Measurements from ENCODE around the gene WNK1. TPM values are rescaled to one million over a fixed set of nuclear protein-coding genes. Genes with fewer than 3 reads are reported as not detected.

The WNK1 gene
- polyA plus RNA-seq, 1 donor (not counting 4 experiments of a cell fraction or from before 2014, with no cell fraction given) = 72.3 TPM

DNA sequence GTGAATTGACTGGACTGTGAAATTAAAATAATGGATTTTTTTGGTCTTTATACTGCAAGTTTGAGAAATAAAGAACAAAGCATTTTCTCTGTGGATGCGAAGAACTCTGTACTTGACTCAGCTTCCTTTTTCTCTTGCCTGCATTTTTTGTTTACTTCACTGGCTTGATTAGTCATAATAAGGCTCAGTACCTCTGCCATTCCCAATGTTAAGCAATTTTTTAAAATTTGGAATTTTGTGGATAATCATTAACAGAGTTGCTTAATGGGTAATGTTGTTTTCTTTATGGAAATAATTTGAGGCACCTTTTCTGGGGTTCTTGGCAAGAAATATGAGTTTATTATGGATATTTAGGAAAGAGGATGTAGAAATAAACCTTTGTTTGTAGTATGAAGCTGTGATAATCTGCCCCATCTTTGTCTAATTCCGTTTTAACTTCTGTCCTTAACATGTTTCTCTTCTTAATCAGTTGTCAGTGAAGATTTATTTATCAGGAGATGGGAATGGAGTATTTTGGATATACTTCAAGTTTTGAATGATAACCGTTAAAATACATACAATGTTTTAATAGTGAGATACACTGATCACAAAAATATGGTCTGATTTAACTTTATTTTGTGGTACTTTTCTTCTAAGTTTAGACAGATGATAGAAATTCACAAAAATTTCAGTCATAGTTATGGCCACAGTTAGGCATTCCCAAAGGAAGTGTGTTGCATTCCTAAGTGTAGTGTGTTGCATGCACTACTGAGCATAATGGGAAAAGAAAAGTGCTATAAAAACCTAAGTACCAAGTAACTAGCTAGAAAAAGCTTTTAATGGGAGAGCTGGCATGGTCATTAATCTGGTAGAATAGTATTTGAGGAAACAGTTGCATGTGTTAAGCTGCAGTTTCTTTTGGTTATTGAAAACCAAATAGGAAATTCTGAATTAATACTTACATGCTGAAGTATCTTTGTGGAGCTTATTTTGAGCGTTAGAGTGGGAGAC, 27.7 kb downstream of the WNK1 start:
- Histone ChIP-seq H3K79me2 (ENCODE audit: control insufficient read depth, insufficient read depth, low read length) (peaks cover 95% of the 10 kb centered on the region), H3K9ac (ENCODE audit: control insufficient read depth, extremely low read depth, insufficient read depth, low read length) (no peak overlapping the region), H3K9me3 (ENCODE audit: control insufficient read depth, low read depth, low read length) (no peaks in the 10 kb centered on the region), H3K36me3 (ENCODE audit: control insufficient read depth in 2 of 2, extremely low read depth in 1 of 2, insufficient read depth in 2 of 2, low read length in 2 of 2) (peaks cover 0 to 2% of the 10 kb centered on the region in 2 experiments), H3K27me3 (ENCODE audit: control insufficient read depth, extremely low read depth, insufficient read depth, low read length) (no peaks in the 10 kb centered on the region), H3K4me2 (ENCODE audit: control insufficient read depth, extremely low read depth, insufficient read depth, low read depth, low read length) (peak overlapping the region; percentile 58), H3K4me3 (ENCODE audit: control insufficient read depth in 2 of 3, extremely low read depth in 1 of 3, insufficient read depth in 2 of 3, low read depth in 1 of 3, low read length in 3 of 3) (no peak overlapping the region), H2AFZ (ENCODE audit: control insufficient read depth, low read length) (no peak overlapping the region), H3K9me1 (ENCODE audit: control insufficient read depth, extremely low read depth, insufficient read depth, low read length) (no peaks in the 10 kb centered on the region), H3K27ac (ENCODE audit: control insufficient read depth, insufficient read depth, low read length) (peak overlapping the region; percentile 10), H4K20me1 (ENCODE audit: control insufficient read depth, extremely low read depth, insufficient read depth, low read length) (no peaks in the 10 kb centered on the region), H3K4me1 (ENCODE audit: control insufficient read depth, extremely low read depth, insufficient read depth, low read length) (peaks cover 14% of the 10 kb centered on the region)
- DNase-seq (ENCODE audit: low read depth, low spot score) = no peak
- dilution Hi-C loops (cut with MboI; ENCODE audit: extremely low pct_ligation_motif_present, low sequenced_read_pairs) = no loop called here
- no peak for TF ChIP-seq EZH2 (IDR thresholded peaks at IDR 0.05; ENCODE audit: low read length)
- TF ChIP-seq, protein P1, sequence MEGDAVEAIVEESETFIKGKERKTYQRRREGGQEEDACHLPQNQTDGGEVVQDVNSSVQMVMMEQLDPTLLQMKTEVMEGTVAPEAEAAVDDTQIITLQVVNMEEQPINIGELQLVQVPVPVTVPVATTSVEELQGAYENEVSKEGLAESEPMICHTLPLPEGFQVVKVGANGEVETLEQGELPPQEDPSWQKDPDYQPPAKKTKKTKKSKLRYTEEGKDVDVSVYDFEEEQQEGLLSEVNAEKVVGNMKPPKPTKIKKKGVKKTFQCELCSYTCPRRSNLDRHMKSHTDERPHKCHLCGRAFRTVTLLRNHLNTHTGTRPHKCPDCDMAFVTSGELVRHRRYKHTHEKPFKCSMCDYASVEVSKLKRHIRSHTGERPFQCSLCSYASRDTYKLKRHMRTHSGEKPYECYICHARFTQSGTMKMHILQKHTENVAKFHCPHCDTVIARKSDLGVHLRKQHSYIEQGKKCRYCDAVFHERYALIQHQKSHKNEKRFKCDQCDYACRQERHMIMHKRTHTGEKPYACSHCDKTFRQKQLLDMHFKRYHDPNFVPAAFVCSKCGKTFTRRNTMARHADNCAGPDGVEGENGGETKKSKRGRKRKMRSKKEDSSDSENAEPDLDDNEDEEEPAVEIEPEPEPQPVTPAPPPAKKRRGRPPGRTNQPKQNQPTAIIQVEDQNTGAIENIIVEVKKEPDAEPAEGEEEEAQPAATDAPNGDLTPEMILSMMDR (optimal IDR thresholded peaks at IDR 0.05 in 1 of 3, IDR thresholded peaks at IDR 0.05 in 1 of 3, conservative IDR thresholded peaks at IDR 0.05 in 1 of 3; ENCODE audit: extremely low read depth in 1 of 3, insufficient read depth in 2 of 3, low read length in 3 of 3) = no peak
- no peak for FAIRE-seq

DNA sequence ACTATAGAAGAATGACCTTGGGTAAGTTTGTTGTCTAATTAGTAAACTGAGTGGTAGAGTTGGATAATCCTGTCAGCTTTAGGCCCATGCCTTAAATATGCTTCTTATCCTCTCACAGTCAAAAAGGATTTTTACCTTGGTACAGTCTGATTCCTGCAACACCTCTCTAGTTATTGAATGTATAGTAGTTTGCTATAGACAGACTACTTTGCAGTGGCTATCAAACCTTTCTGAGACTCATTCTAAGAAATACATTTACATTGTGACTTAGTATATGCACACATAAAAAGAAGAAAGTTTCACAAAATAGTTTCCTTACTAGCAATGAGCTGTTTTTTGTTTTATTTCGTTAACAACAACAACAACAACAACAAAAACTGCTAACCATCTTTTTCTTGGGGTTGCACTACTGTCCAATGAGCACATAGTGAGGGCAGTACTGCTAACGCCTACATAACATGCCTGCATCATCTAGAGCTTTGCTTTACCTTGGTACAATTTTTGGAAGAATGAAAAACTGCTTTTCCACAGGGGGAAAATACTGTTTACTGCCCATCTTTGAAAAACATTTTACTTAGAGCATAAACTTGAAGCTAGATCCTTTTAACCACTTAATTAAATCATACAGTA, 28.5 kb downstream of the WNK1 start:
- TF ChIP-seq EZH2 (IDR thresholded peaks at IDR 0.05; ENCODE audit: low read length) = no peak
- TF ChIP-seq, protein P1 (optimal IDR thresholded peaks at IDR 0.05 in 1 of 3, IDR thresholded peaks at IDR 0.05 in 1 of 3, conservative IDR thresholded peaks at IDR 0.05 in 1 of 3; ENCODE audit: extremely low read depth in 1 of 3, insufficient read depth in 2 of 3, low read length in 3 of 3) = no peak
- no peaks in the 10 kb centered on the region for H3K9me1 ChIP-seq (ENCODE audit: control insufficient read depth, extremely low read depth, insufficient read depth, low read length)
- no peak overlapping the region for H3K4me2 ChIP-seq (ENCODE audit: control insufficient read depth, extremely low read depth, insufficient read depth, low read depth, low read length)
- dilution Hi-C loops (cut with MboI; ENCODE audit: extremely low pct_ligation_motif_present, low sequenced_read_pairs) = no loop called here
- H4K20me1 ChIP-seq (ENCODE audit: control insufficient read depth, extremely low read depth, insufficient read depth, low read length) = no peaks in the 10 kb centered on the region
- FAIRE-seq (no peak), DNase-seq (ENCODE audit: low read depth, low spot score) (no peak)
- peaks cover 14% of the 10 kb centered on the region for H3K4me1 ChIP-seq (ENCODE audit: control insufficient read depth, extremely low read depth, insufficient read depth, low read length)
- no peaks in the 10 kb centered on the region for H3K27me3 ChIP-seq (ENCODE audit: control insufficient read depth, extremely low read depth, insufficient read depth, low read length)
- no peak overlapping the region for H3K9ac ChIP-seq (ENCODE audit: control insufficient read depth, extremely low read depth, insufficient read depth, low read length)
- H3K27ac ChIP-seq (ENCODE audit: control insufficient read depth, insufficient read depth, low read length) = no peak overlapping the region
- H3K36me3 ChIP-seq (ENCODE audit: control insufficient read depth in 2 of 2, extremely low read depth in 1 of 2, insufficient read depth in 2 of 2, low read length in 2 of 2) = no peaks in the 10 kb centered on the region
- peaks cover 95% of the 10 kb centered on the region for H3K79me2 ChIP-seq (ENCODE audit: control insufficient read depth, insufficient read depth, low read length)
- no peak overlapping the region for H2AFZ ChIP-seq (ENCODE audit: control insufficient read depth, low read length)
- no peak overlapping the region for H3K4me3 ChIP-seq (ENCODE audit: control insufficient read depth in 2 of 3, extremely low read depth in 1 of 3, insufficient read depth in 2 of 3, low read depth in 1 of 3, low read length in 3 of 3)
- no peaks in the 10 kb centered on the region for H3K9me3 ChIP-seq (ENCODE audit: control insufficient read depth, low read depth, low read length)

Data from keratinocyte (primary cell).